HCT116 (cell line): Measurements from ENCODE around the gene XPNPEP2. TPM values are rescaled to one million over a fixed set of nuclear protein-coding genes. Genes with fewer than 3 reads are reported as not detected.

Experiments
- ATAC-seq: fragments of 200-7000 bp; cut with Tn5 transposase; 2 replicates; pipeline ENCODE4 v1.9.1; 2020; ENCODE audit warnings: mild to moderate bottlenecking, moderate library complexity
- BruUV-seq: library from RNA; stranded (reverse); fragments of 400-500 nt; replicated peaks from 2 replicates; lab custom pipeline; 2021; lab: Mats Ljungman, UMichigan
- CTCF ChIA-PET: fragments of 300-600 bp; sonication (Branson Sonifier 250); formaldehyde crosslinking; loops from one replicate; lab custom pipeline; 2021; ENCODE audit warnings: antibody characterized with exemption; lab: Charles Lee
- POLR2A ChIA-PET: fragments of 300-600, 350-600 bp; sonication (Branson Sonifier 250); formaldehyde crosslinking; loops from one replicate; lab custom pipeline; 2021; ENCODE audit warnings: antibody characterized with exemption; lab: Charles Lee
- RAD21 ChIA-PET, 2 experiments: fragments of 300-600 bp; sonication (Branson Sonifier 250); formaldehyde crosslinking; loops; one replicate each; lab custom pipeline; 2023; ENCODE audit warnings: low total read pairs in 2 of 2; ENCODE audit not compliant: uncharacterized antibody in 2 of 2, unreplicated experiment in 2 of 2, low non-redundant PET in 1 of 2; lab: Charles Lee
- DNase-seq: peaks from one replicate; pipeline ENCODE4 v3.0.0-alpha.2; 2010; ENCODE audit warnings: low read depth, low spot score
- H2AFZ ChIP-seq: fragments of 200-600 bp; shearing (Covaris generic), sonication (generic); 2 replicates; pipeline ENCODE4 v1.6.1; 2017; ENCODE audit warnings: low read depth, mixed run types, mixed read lengths, antibody characterized with exemption, low read length; ENCODE audit not compliant: poor library complexity, severe bottlenecking
- H3K27ac ChIP-seq: 2 replicates; pipeline ENCODE4 v1.5.1; 2012; ENCODE audit warnings: low read depth, low read length
- H3K27me3 ChIP-seq: fragments of 200-600 bp; sonication (generic); 2 replicates; pipeline ENCODE4 v1.6.1; 2016; ENCODE audit warnings: mixed run types, low read length, mixed read lengths; ENCODE audit not compliant: insufficient read depth
- H3K36me3 ChIP-seq, 2 experiments: fragments of 200-500 bp in 1 of 2; fragments of 200-600 bp in 1 of 2; sonication (Bioruptor generic) in 1 of 2; sonication (generic) in 1 of 2; 2 replicates each; pipeline versions ENCODE4 v1.5.1 to v1.6.1; 2014 to 2016; ENCODE audit warnings: low read length in 2 of 2, inconsistent platforms in 1 of 2, mixed read lengths in 1 of 2, mixed run types in 1 of 2; ENCODE audit not compliant: insufficient read depth in 2 of 2, control insufficient read depth in 1 of 2
- H3K4me1 ChIP-seq, 2 experiments: fragments of 200-600 bp in 1 of 2; sonication (generic) in 1 of 2; 2 replicates each; pipeline versions ENCODE4 v1.5.1 to v1.6.1; 2012 to 2017; ENCODE audit warnings: low read length in 2 of 2, inconsistent platforms in 1 of 2, mild to moderate bottlenecking in 1 of 2, mixed read lengths in 1 of 2, mixed run types in 1 of 2, moderate library complexity in 1 of 2; ENCODE audit not compliant: insufficient read depth in 2 of 2, control insufficient read depth in 1 of 2
- H3K4me2 ChIP-seq: fragments of 200-600 bp; sonication (generic); 2 replicates; pipeline ENCODE4 v1.6.1; 2017; ENCODE audit warnings: mixed run types, low read length, mixed read lengths
- H3K4me3 ChIP-seq, 2 experiments: fragments of 200-600 bp in 1 of 2; sonication (generic) in 1 of 2; replicated peaks in 1 of 2; 2 replicates each; pipeline ENCODE4 v1.5.1; 2011 to 2016; ENCODE audit warnings: low read length in 2 of 2, control low read depth in 1 of 2, low read depth in 1 of 2, mild to moderate bottlenecking in 1 of 2, mixed read lengths in 1 of 2, mixed run types in 1 of 2
- H3K79me2 ChIP-seq: fragments of 200-600 bp; sonication (generic); 2 replicates; pipeline ENCODE4 v1.6.1; 2017; ENCODE audit warnings: mild to moderate bottlenecking, mixed run types, low read length, moderate library complexity, mixed read lengths; ENCODE audit not compliant: insufficient read depth
- H3K9ac ChIP-seq: fragments of 200-600 bp; sonication (generic); 2 replicates; pipeline ENCODE4 v1.6.1; 2016; ENCODE audit warnings: low read length, mixed read lengths
- H3K9me2 ChIP-seq: fragments of 200-600 bp; sonication (generic), shearing (Covaris generic); 2 replicates; pipeline ENCODE4 v1.6.1; 2017; ENCODE audit warnings: mixed run types, mild to moderate bottlenecking, moderate library complexity; ENCODE audit not compliant: insufficient read depth
- H3K9me3 ChIP-seq, 2 experiments: fragments of 200-500 bp in 1 of 2; fragments of 200-600 bp in 1 of 2; sonication (Bioruptor generic) in 1 of 2; sonication (generic) in 1 of 2; 2 replicates each; pipeline ENCODE4 v1.6.1; 2014 to 2017; ENCODE audit warnings: low read length in 2 of 2, mixed read lengths in 2 of 2, inconsistent platforms in 1 of 2, low read depth in 1 of 2, mild to moderate bottlenecking in 1 of 2, mixed run types in 1 of 2, moderate library complexity in 1 of 2; ENCODE audit not compliant: control insufficient read depth in 1 of 2, insufficient read depth in 1 of 2
- H4K20me1 ChIP-seq: fragments of 200-600 bp; sonication (generic), shearing (Covaris generic); 2 replicates; pipeline ENCODE4 v1.6.1; 2017; ENCODE audit warnings: mixed run types, mild to moderate bottlenecking, moderate library complexity; ENCODE audit not compliant: insufficient read depth
- CBX3 ChIP-seq: IDR thresholded peaks from 2 replicates; pipeline ENCODE4 v1.6.1; 2012; ENCODE audit warnings: low read depth
- CEBPB ChIP-seq: IDR thresholded peaks from 2 replicates; pipeline ENCODE4 v1.6.1; 2012; ENCODE audit warnings: low read depth
- EGR1 ChIP-seq: IDR thresholded peaks from 2 replicates; pipeline ENCODE4 v1.6.1; 2012; ENCODE audit warnings: low read depth
- EZH2 ChIP-seq: fragments of 200-600 bp; sonication (generic); IDR thresholded peaks from 2 replicates; pipeline ENCODE4 v1.6.1; 2017; ENCODE audit warnings: antibody characterized with exemption, mixed run types
- EZH2phosphoT487 ChIP-seq: fragments of 200-600 bp; IDR thresholded peaks from 2 replicates; pipeline ENCODE4 v1.6.1; 2018; ENCODE audit warnings: antibody characterized with exemption, borderline replicate concordance
- FOSL1 ChIP-seq: IDR thresholded peaks from 2 replicates; pipeline ENCODE4 v1.6.1; 2012; ENCODE audit warnings: low read depth
- JUND ChIP-seq: IDR thresholded peaks from 2 replicates; pipeline ENCODE4 v1.6.1; 2012
- MAX ChIP-seq: IDR thresholded peaks from 2 replicates; pipeline ENCODE4 v1.6.1; 2012
- POLR2A ChIP-seq: IDR thresholded peaks from 2 replicates; pipeline ENCODE4 v1.7.0; 2011; ENCODE audit warnings: borderline replicate concordance; ENCODE audit not compliant: insufficient read depth, insufficient read length; ENCODE audit errors: extremely low read depth
- RAD21 ChIP-seq: IDR thresholded peaks from 2 replicates; pipeline ENCODE4 v1.6.1; 2012; ENCODE audit warnings: low read depth, mild to moderate bottlenecking
- REST ChIP-seq: IDR thresholded peaks from 2 replicates; pipeline ENCODE4 v1.6.1; 2012; ENCODE audit warnings: low read depth
- SIN3A ChIP-seq: IDR thresholded peaks from 2 replicates; pipeline ENCODE4 v1.6.1; 2012; ENCODE audit warnings: low read depth
- SP1 ChIP-seq: IDR thresholded peaks from 2 replicates; pipeline ENCODE4 v1.6.1; 2012; ENCODE audit warnings: low read depth
- TCF7L2 ChIP-seq: IDR thresholded peaks from 2 replicates; pipeline ENCODE4 v1.7.0; 2011; ENCODE audit warnings: borderline replicate concordance, inconsistent platforms; ENCODE audit not compliant: insufficient read depth, insufficient read length; ENCODE audit errors: extremely low read depth
- YY1 ChIP-seq: IDR thresholded peaks from 2 replicates; pipeline ENCODE4 v1.6.1; 2011; ENCODE audit warnings: low read length, low read depth, moderate library complexity, mild to moderate bottlenecking; ENCODE audit not compliant: insufficient replicate concordance; ENCODE audit errors: extremely low read depth
- ZFX ChIP-seq: fragments of 450-650 bp; IDR thresholded peaks from 2 replicates; pipeline ENCODE4 v1.6.1; 2017
- ZNF274 ChIP-seq: fragments of 200-500 bp; sonication (Bioruptor generic); IDR thresholded peaks from 2 replicates; pipeline ENCODE4 v1.6.1; 2014; ENCODE audit warnings: mild to moderate bottlenecking, low read depth, low read length, inconsistent platforms
- intact Hi-C: fragments of 100-400 bp; cut with micrococcal nuclease; formaldehyde crosslinking; loops from 2 replicates; pipeline ENCODE4 v1.10.0; 2022
- total RNA-seq: library from RNA; stranded (reverse); gene quantifications from one replicate; pipeline ENCODE4 v1.2.1, GENCODE V29; 2021; ENCODE audit not compliant: unreplicated experiment
- TF ChIP-seq, protein P1 (sequence below): IDR thresholded peaks from 2 replicates; pipeline ENCODE4 v1.6.1; 2011; ENCODE audit warnings: mild to moderate bottlenecking, low read length, moderate library complexity; ENCODE audit not compliant: insufficient replicate concordance; ENCODE audit errors: extremely low read depth
- TF ChIP-seq, protein P2 (sequence below), 3 experiments: fragments of 200-600 bp in 1 of 3; sonication (generic) in 1 of 3; IDR thresholded peaks in 2 of 3; conservative IDR thresholded peaks in 1 of 3; 2 replicates each; pipeline ENCODE4 v1.5.1; 2012 to 2017; ENCODE audit warnings: low read depth in 2 of 3, low read length in 2 of 3, antibody characterized with exemption in 1 of 3, borderline replicate concordance in 1 of 3, control low read depth in 1 of 3, mild to moderate bottlenecking in 1 of 3, mixed read lengths in 1 of 3, mixed run types in 1 of 3, moderate library complexity in 1 of 3; ENCODE audit not compliant: insufficient read depth in 1 of 3

The XPNPEP2 gene
- total RNA-seq, 1 experiment from 2014 or later = not detected

DNA sequence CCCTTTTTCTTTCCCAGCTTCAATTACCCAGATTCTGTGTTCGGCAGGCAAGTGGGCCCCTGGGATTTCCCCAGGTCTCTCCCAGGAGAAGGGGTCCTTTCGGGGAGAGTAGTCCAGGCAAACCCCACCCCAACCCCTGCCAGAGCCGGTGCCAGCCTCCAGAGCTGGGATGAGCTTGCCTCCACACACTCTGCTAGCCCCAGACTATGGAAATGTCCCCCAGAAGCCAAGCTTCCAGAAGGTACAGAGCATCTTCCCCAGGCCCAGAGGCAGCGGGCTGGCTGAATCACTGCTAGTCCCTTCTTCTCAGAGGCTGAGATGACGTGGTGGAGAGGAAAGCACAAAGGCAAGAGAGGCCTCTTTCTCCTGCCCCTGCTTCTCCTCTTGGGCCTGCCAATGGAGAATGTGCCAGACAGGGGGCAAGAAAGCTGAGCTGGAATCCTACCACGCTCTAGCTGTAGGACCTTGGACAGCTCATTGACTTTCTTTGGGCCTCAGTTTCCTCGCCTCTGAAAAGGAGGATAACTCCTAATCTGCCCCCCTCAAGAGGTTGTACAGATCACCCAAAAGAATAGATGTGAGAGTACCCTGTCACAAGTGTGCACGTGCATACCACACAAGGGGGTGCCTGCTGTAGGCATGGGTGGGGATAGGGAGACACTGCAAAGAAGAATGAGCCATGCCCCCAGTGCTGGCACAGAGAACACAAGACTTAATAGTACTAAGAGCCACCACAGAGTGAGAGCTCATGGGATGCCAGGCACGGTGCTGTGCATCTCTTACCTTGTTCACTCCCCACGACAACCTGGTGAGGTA lies 43.1 kb downstream of the XPNPEP2 start:
- Histone ChIP-seq H2AFZ (no peak overlapping the region), H3K36me3 (no peaks in the 10 kb centered on the region), H3K9me2 (no peaks in the 10 kb centered on the region), H3K4me1 (no peaks in the 10 kb centered on the region), H3K9me3 (no peaks in the 10 kb centered on the region), H3K9ac (no peak overlapping the region), H3K79me2 (no peaks in the 10 kb centered on the region), H4K20me1 (no peaks in the 10 kb centered on the region), H3K4me2 (no peak overlapping the region), H3K4me3 (no peak overlapping the region), H3K27ac (no peak overlapping the region), H3K27me3 (no peaks in the 10 kb centered on the region)
- POLR2A ChIA-PET = no interaction called here
- intact Hi-C loops = no loop called here
- no TSS peak for BruUV-seq
- no peak for ATAC-seq
- CTCF ChIA-PET = no interaction called here
- TF ChIP-seq CBX3 (no peak), EZH2 (no peak), JUND (no peak), REST (no peak; the same call in 1 of the 2 replicates), MAX (no peak), ZNF274 (no peak), CEBPB (no peak), RAD21 (no peak), EGR1 (no peak), SP1 (no peak), TCF7L2 (no peak), EZH2phosphoT487 (no peak), ZFX (no peak), SIN3A (no peak), YY1 (no peak), POLR2A (no peak), FOSL1 (no peak)
- TF ChIP-seq, protein P1, sequence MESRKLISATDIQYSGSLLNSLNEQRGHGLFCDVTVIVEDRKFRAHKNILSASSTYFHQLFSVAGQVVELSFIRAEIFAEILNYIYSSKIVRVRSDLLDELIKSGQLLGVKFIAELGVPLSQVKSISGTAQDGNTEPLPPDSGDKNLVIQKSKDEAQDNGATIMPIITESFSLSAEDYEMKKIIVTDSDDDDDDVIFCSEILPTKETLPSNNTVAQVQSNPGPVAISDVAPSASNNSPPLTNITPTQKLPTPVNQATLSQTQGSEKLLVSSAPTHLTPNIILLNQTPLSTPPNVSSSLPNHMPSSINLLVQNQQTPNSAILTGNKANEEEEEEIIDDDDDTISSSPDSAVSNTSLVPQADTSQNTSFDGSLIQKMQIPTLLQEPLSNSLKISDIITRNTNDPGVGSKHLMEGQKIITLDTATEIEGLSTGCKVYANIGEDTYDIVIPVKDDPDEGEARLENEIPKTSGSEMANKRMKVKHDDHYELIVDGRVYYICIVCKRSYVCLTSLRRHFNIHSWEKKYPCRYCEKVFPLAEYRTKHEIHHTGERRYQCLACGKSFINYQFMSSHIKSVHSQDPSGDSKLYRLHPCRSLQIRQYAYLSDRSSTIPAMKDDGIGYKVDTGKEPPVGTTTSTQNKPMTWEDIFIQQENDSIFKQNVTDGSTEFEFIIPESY = no peak
- TF ChIP-seq, protein P2, sequence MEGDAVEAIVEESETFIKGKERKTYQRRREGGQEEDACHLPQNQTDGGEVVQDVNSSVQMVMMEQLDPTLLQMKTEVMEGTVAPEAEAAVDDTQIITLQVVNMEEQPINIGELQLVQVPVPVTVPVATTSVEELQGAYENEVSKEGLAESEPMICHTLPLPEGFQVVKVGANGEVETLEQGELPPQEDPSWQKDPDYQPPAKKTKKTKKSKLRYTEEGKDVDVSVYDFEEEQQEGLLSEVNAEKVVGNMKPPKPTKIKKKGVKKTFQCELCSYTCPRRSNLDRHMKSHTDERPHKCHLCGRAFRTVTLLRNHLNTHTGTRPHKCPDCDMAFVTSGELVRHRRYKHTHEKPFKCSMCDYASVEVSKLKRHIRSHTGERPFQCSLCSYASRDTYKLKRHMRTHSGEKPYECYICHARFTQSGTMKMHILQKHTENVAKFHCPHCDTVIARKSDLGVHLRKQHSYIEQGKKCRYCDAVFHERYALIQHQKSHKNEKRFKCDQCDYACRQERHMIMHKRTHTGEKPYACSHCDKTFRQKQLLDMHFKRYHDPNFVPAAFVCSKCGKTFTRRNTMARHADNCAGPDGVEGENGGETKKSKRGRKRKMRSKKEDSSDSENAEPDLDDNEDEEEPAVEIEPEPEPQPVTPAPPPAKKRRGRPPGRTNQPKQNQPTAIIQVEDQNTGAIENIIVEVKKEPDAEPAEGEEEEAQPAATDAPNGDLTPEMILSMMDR (IDR thresholded peaks at IDR 0.05 in 2 of 3, conservative IDR thresholded peaks at IDR 0.05 in 1 of 3; ENCODE audit: borderline replicate concordance in 1 of 3, insufficient read depth in 1 of 3, low read depth in 2 of 3, low read length in 2 of 3) = no peak
- RAD21 ChIA-PET = no interaction called here
- DNase-seq = no peak
